SK-N-SH (cell line): Measurements from ENCODE around the gene AHNAK2. TPM values are rescaled to one million over a fixed set of nuclear protein-coding genes. Genes with fewer than 3 reads are reported as not detected.

Experiments
- CTCF ChIA-PET: fragments of 300-600, 350-600 bp; formaldehyde crosslinking; extraction: SDS; loops from one replicate; lab custom pipeline; 2021; lab: Yijun Ruan, JAX
- POLR2A ChIA-PET: fragments of 350-600 bp; sonication (Branson Sonifier 250); formaldehyde crosslinking; extraction: SDS; loops from one replicate; lab custom pipeline; 2020; ENCODE audit warnings: antibody characterized with exemption, inconsistent platforms; lab: Yijun Ruan, JAX
- DNase-seq: peaks from one replicate; pipeline ENCODE4 v3.0.0; 2012
- H2AFZ ChIP-seq: fragments of 200-600 bp; sonication (generic); 2 replicates; pipeline ENCODE4 v1.8.1; 2016; ENCODE audit warnings: antibody characterized with exemption, mild to moderate bottlenecking, low read depth
- H3F3A ChIP-seq: fragments of 200-600 bp; sonication (generic); replicated peaks from 2 replicates; pipeline ENCODE3; 2016; ENCODE audit warnings: antibody characterized with exemption, mild to moderate bottlenecking; ENCODE audit not compliant: insufficient read depth
- H3K27ac ChIP-seq, 2 experiments: fragments of 200-500 bp in 1 of 2; fragments of 200-600 bp in 1 of 2; sonication (Bioruptor generic) in 1 of 2; sonication (generic), shearing (Covaris generic) in 1 of 2; 2 replicates each; pipeline versions ENCODE4 v1.5.1 to v1.6.1; 2014 to 2016; ENCODE audit warnings: low read depth in 2 of 2, inconsistent platforms in 1 of 2, low read length in 1 of 2, mild to moderate bottlenecking in 1 of 2, mixed read lengths in 1 of 2
- H3K27me3 ChIP-seq: fragments of 200-600 bp; sonication (generic), shearing (Covaris generic); 2 replicates; pipeline ENCODE4 v1.6.1; 2016; ENCODE audit warnings: mixed run types; ENCODE audit not compliant: insufficient read depth
- H3K36me3 ChIP-seq, 2 experiments: fragments of 200-500 bp in 1 of 2; fragments of 200-600 bp in 1 of 2; sonication (Bioruptor generic) in 1 of 2; sonication (generic) in 1 of 2; replicated peaks in 1 of 2; 2 replicates each; pipeline versions ENCODE3 to v1.5.1; 2014 to 2016; ENCODE audit warnings: low read length in 1 of 2, mild to moderate bottlenecking in 1 of 2; ENCODE audit not compliant: insufficient read depth in 2 of 2, control insufficient read depth in 1 of 2
- H3K4me1 ChIP-seq, 2 experiments: fragments of 200-500 bp in 1 of 2; fragments of 200-600 bp in 1 of 2; sonication (Bioruptor generic) in 1 of 2; sonication (generic), shearing (Covaris generic) in 1 of 2; 2 replicates each; pipeline versions ENCODE4 v1.5.1 to v1.6.1; 2014 to 2016; ENCODE audit warnings: low read depth in 1 of 2, low read length in 1 of 2, mixed run types in 1 of 2; ENCODE audit not compliant: insufficient read depth in 2 of 2, control insufficient read depth in 1 of 2
- H3K4me2 ChIP-seq: fragments of 200-600 bp; sonication (generic), shearing (Covaris generic); 2 replicates; pipeline ENCODE4 v1.6.1; 2017; ENCODE audit warnings: mixed run types
- H3K4me3 ChIP-seq, 2 experiments: fragments of 200-500 bp in 1 of 2; fragments of 200-600 bp in 1 of 2; sonication (Bioruptor generic) in 1 of 2; sonication (generic), shearing (Covaris generic) in 1 of 2; 2 replicates each; pipeline versions ENCODE4 v1.5.1 to v1.8.1; 2014 to 2016; ENCODE audit warnings: low read depth in 2 of 2, inconsistent platforms in 1 of 2, low read length in 1 of 2, mild to moderate bottlenecking in 1 of 2, mixed read lengths in 1 of 2, moderate library complexity in 1 of 2
- H3K79me2 ChIP-seq: fragments of 200-600 bp; sonication (generic); 2 replicates; pipeline ENCODE4 v1.8.1; 2017; ENCODE audit warnings: mild to moderate bottlenecking; ENCODE audit not compliant: insufficient read depth
- H3K9ac ChIP-seq: fragments of 200-600 bp; sonication (generic); 2 replicates; pipeline ENCODE4 v1.6.1; 2017; ENCODE audit warnings: mixed run types
- H3K9me2 ChIP-seq: fragments of 200-600 bp; sonication (generic); 2 replicates; pipeline ENCODE4 v1.6.1; 2017; ENCODE audit warnings: mixed run types
- H3K9me3 ChIP-seq: fragments of 200-600 bp; sonication (generic); 2 replicates; pipeline ENCODE4 v1.6.1; 2017; ENCODE audit warnings: mixed run types, mild to moderate bottlenecking, moderate library complexity
- H4K20me1 ChIP-seq: fragments of 200-600 bp; sonication (generic); 2 replicates; pipeline ENCODE4 v1.6.1; 2017; ENCODE audit warnings: mild to moderate bottlenecking, mixed run types; ENCODE audit not compliant: insufficient read depth
- EP300 ChIP-seq, 2 experiments: IDR thresholded peaks; 2 replicates each; pipeline versions ENCODE4 v1.4.0 to v1.6.1; 2012; ENCODE audit warnings: borderline replicate concordance in 1 of 2, low read depth in 1 of 2, low read length in 1 of 2
- EZH2phosphoT487 ChIP-seq: fragments of 200-600 bp; sonication (generic); IDR thresholded peaks from 2 replicates; pipeline ENCODE4 v1.6.1; 2017; ENCODE audit warnings: low read depth, mixed run types, mild to moderate bottlenecking, antibody characterized with exemption, moderate library complexity, borderline replicate concordance
- MAX ChIP-seq: IDR thresholded peaks from 2 replicates; pipeline ENCODE4 v1.4.0; 2012; ENCODE audit warnings: low read depth
- MEF2A ChIP-seq: IDR thresholded peaks from 2 replicates; pipeline ENCODE4 v1.4.0; 2012; ENCODE audit warnings: low read depth, borderline replicate concordance
- MXI1 ChIP-seq: IDR thresholded peaks from 2 replicates; pipeline ENCODE4 v1.6.1; 2012; ENCODE audit warnings: mild to moderate bottlenecking, low read depth, low read length, improper control_type of control experiment
- NRF1 ChIP-seq: IDR thresholded peaks from 2 replicates; pipeline ENCODE4 v1.6.1; 2012; ENCODE audit warnings: low read depth, mild to moderate bottlenecking, low read length
- POLR2AphosphoS5 ChIP-seq: IDR thresholded peaks from 2 replicates; pipeline ENCODE4 v1.6.1; 2012; ENCODE audit warnings: low read depth, low read length
- RAD21 ChIP-seq: IDR thresholded peaks from 2 replicates; pipeline ENCODE4 v1.6.1; 2012; ENCODE audit warnings: mild to moderate bottlenecking, low read length
- RCOR1 ChIP-seq: fragments of 150-350 bp; IDR thresholded peaks from 2 replicates; pipeline ENCODE4 v1.6.1; 2017; ENCODE audit warnings: antibody characterized with exemption, low read length
- RXRA ChIP-seq: IDR thresholded peaks from 2 replicates; pipeline ENCODE4 v1.4.0; 2012; ENCODE audit warnings: low read depth, mild to moderate bottlenecking, borderline replicate concordance
- SIN3A ChIP-seq: IDR thresholded peaks from 2 replicates; pipeline ENCODE4 v1.6.1; 2012; ENCODE audit warnings: low read depth, mild to moderate bottlenecking, low read length, moderate library complexity, borderline replicate concordance
- SMC3 ChIP-seq: IDR thresholded peaks from 2 replicates; pipeline ENCODE4 v1.6.1; 2012; ENCODE audit warnings: low read depth, low read length, improper control_type of control experiment
- WGBS: methylation state at CpG from one replicate; pipeline ENCODE4 v1.1.6; 2017; ENCODE audit warnings: low lambda C conversion rate; 5-methylcytosine and 5-hydroxymethylcytosine counted together
- polyA plus RNA-seq, 3 experiments: library from polyadenylated mRNA; depleted of rRNA; stranded (reverse); fragments of >200 nt; gene quantifications; 2 replicates each; pipeline ENCODE4 v1.2.3, GENCODE V29; 2012
- TF ChIP-seq, protein P1 (sequence below): IDR thresholded peaks from 2 replicates; pipeline ENCODE4 v1.4.0; 2012; ENCODE audit warnings: low read depth, borderline replicate concordance
- TF ChIP-seq, protein P2 (sequence below): fragments of 200-600 bp; sonication (generic); IDR thresholded peaks from 2 replicates; pipeline ENCODE4 v1.6.1; 2017; ENCODE audit warnings: antibody characterized with exemption, mild to moderate bottlenecking, moderate library complexity

The AHNAK2 gene
- polyA plus RNA-seq, 1 of the 3 experiments (the other 2 are of a cell fraction), result 33.5 TPM

DNA sequence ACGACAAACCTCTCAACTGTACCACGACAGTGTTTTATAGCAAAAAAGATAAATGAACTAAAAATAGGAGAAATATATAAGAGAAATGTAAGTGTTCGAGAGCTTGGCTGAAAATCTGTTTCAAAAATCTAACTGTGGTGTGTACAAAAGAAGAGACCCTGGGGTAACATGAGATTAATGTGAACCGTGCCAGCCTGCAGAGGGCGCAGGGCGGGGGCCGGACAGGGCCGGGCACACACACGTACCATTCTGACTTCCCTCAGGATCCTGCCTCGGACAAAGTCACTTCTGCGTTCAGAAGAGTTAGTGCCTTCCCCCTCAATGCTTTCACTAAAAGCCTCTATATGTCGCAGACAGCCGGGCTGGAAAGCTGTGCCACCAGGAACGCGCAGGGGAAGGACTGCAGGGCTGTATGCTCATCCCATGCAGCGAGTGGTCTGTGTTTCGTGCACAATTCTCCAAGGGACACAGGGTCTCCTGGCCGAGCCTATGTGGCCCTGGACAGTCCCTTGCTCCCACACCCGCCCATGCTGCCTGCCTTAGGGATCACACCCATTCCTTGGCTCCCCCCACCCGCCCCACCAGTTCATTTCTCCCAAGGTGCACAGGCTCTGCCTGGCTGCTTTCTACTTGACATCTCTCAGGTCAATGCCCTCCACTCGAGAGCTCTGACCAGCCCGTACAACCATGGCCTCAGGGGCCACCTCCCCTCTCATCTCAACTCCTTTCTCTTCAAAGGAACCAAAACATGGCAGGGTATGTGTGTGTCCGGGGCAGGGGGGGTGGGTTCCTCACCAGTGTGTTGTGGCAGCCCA is 34.2 kb upstream of the AHNAK2 start:
- peak; percentile 72 for DNase-seq
- Histone ChIP-seq H2AFZ (no peak overlapping the region), H3K4me3 (no peak overlapping the region), H4K20me1 (peaks cover 96% of the 10 kb centered on the region), H3K4me1 (peaks cover 33 to 47% of the 10 kb centered on the region in 2 experiments), H3K4me2 (peak overlapping the region; percentile 46; the same call in 1 of the 2 replicates), H3K27ac (peak overlapping the region in 1 of 2 experiments; percentile 39; a peak in 1 of 4 replicates), H3K27me3 (no peaks in the 10 kb centered on the region), H3F3A (peaks cover 21% of the 10 kb centered on the region), H3K36me3 (peaks cover 22 to 29% of the 10 kb centered on the region in 2 experiments), H3K9me2 (no peaks in the 10 kb centered on the region), H3K9me3 (no peaks in the 10 kb centered on the region), H3K9ac (no peak overlapping the region), H3K79me2 (peaks cover 98% of the 10 kb centered on the region)
- TF ChIP-seq, protein P1, sequence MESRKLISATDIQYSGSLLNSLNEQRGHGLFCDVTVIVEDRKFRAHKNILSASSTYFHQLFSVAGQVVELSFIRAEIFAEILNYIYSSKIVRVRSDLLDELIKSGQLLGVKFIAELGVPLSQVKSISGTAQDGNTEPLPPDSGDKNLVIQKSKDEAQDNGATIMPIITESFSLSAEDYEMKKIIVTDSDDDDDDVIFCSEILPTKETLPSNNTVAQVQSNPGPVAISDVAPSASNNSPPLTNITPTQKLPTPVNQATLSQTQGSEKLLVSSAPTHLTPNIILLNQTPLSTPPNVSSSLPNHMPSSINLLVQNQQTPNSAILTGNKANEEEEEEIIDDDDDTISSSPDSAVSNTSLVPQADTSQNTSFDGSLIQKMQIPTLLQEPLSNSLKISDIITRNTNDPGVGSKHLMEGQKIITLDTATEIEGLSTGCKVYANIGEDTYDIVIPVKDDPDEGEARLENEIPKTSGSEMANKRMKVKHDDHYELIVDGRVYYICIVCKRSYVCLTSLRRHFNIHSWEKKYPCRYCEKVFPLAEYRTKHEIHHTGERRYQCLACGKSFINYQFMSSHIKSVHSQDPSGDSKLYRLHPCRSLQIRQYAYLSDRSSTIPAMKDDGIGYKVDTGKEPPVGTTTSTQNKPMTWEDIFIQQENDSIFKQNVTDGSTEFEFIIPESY, result no peak
- TF ChIP-seq RAD21 (peak; percentile 37; the same call in 1 of the 2 replicates), SMC3 (peak; percentile 46; the same call in 1 of the 2 replicates)
- TF ChIP-seq, protein P2, sequence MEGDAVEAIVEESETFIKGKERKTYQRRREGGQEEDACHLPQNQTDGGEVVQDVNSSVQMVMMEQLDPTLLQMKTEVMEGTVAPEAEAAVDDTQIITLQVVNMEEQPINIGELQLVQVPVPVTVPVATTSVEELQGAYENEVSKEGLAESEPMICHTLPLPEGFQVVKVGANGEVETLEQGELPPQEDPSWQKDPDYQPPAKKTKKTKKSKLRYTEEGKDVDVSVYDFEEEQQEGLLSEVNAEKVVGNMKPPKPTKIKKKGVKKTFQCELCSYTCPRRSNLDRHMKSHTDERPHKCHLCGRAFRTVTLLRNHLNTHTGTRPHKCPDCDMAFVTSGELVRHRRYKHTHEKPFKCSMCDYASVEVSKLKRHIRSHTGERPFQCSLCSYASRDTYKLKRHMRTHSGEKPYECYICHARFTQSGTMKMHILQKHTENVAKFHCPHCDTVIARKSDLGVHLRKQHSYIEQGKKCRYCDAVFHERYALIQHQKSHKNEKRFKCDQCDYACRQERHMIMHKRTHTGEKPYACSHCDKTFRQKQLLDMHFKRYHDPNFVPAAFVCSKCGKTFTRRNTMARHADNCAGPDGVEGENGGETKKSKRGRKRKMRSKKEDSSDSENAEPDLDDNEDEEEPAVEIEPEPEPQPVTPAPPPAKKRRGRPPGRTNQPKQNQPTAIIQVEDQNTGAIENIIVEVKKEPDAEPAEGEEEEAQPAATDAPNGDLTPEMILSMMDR, result peak; percentile 67
- ChIA-PET POLR2A (interaction anchor here (0.6 kb wide), 1 partner anchor 9 kb away, joined by 3 read pairs; no protein-coding TSS in a partner anchor), CTCF (interaction anchor here (0.7 to 10.9 kb wide), 11 partner anchors 11 to 77 kb away, joined by 3 to 138 read pairs (median 4); partner anchors contain the start of gene CLBA1)
- WGBS, result 59% methylated on average over 17 of the region's 23 CpGs

- ChIA-PET POLR2A (interaction anchor here (0.6 kb wide), 1 partner anchor 106 kb away, joined by 3 read pairs; no protein-coding TSS in a partner anchor), CTCF (interaction anchor here (0.7 to 10.9 kb wide), 6 partner anchors 10 to 60 kb away, joined by 3 to 138 read pairs (median 4); partner anchors contain the start of gene CLBA1)
- WGBS, result 90% methylated on average over 18 of the region's 29 CpGs
- no peaks in the 10 kb centered on the region for H3K9me3 ChIP-seq
- H4K20me1 ChIP-seq, result peaks cover 96% of the 10 kb centered on the region
- H3K4me1 ChIP-seq, result peaks cover 23 to 44% of the 10 kb centered on the region in 2 experiments
- no peak overlapping the region for H3K9ac ChIP-seq
- H3K9me2 ChIP-seq, result no peaks in the 10 kb centered on the region
- H3K27me3 ChIP-seq, result no peaks in the 10 kb centered on the region
- H2AFZ ChIP-seq, result no peak overlapping the region
- peak overlapping the region; percentile 46; the same call in 1 of the 2 replicates for H3K4me2 ChIP-seq
- peak overlapping the region in 1 of 2 experiments; percentile 13; a peak in 1 of 4 replicates for H3K27ac ChIP-seq
- DNase-seq, result no peak
- TF ChIP-seq SIN3A (no peak), EZH2phosphoT487 (no peak), NRF1 (no peak), EP300 (IDR thresholded peaks at IDR 0.05; ENCODE audit: borderline replicate concordance in 1 of 2, low read depth in 1 of 2, low read length in 1 of 2) (no peak), RXRA (no peak), MEF2A (no peak), RCOR1 (no peak), MXI1 (no peak), POLR2AphosphoS5 (no peak), MAX (no peak)
- H3K4me3 ChIP-seq, result no peak overlapping the region
- peaks cover 18% of the 10 kb centered on the region for H3F3A ChIP-seq
- H3K36me3 ChIP-seq, result peaks cover 27 to 37% of the 10 kb centered on the region in 2 experiments
- peaks cover 98% of the 10 kb centered on the region for H3K79me2 ChIP-seq
Measured at GRCh38 chr14:105011312-105011990, 33.3 kb upstream of the AHNAK2 start.
